ENCODE results near the gene CEP152. TPM values are rescaled to one million over a fixed set of nuclear protein-coding genes. Genes with fewer than 3 reads are reported as not detected.

Gene CEP152
- total and polyA plus RNA-seq, 2 of the 13 experiments (the other 11 are each of a cell fraction or from before 2014, with no cell fraction given): 1.3 to 14.7 TPM

- TF ChIP-seq GPN1 (CRISPR knock-in tag; IDR thresholded peaks at IDR 0.05; ENCODE audit: borderline replicate concordance) (no peak), STAT6 (CRISPR knock-in tag; IDR thresholded peaks at IDR 0.05; ENCODE audit: borderline replicate concordance) (no peak), ZNF629 (CRISPR knock-in tag; conservative IDR thresholded peaks at IDR 0.05) (no peak), SOX13 (IDR thresholded peaks at IDR 0.05) (no peak), SOX13 (CRISPR knock-in tag; conservative IDR thresholded peaks at IDR 0.05 in 1 of 2, IDR thresholded peaks at IDR 0.05 in 1 of 2) (peak in 1 of 2 experiments; percentile 59; a peak in 1 of 4 replicates), SOX6 (IDR thresholded peaks at IDR 0.05) (no peak), SOX6 (CRISPR knock-in tag; IDR thresholded peaks at IDR 0.05) (peak; percentile 17; the same call in 1 of the 2 replicates), BCL6 (CRISPR knock-in tag; IDR thresholded peaks at IDR 0.05) (peak; percentile 21; the same call in 1 of the 2 replicates), ZNF562 (CRISPR knock-in tag; IDR thresholded peaks at IDR 0.05; ENCODE audit: borderline replicate concordance) (no peak), AGO1 (IDR thresholded peaks at IDR 0.05; ENCODE audit: low read depth, low read length, poor library complexity, severe bottlenecking) (no peak), ZNF513 (CRISPR knock-in tag; conservative IDR thresholded peaks at IDR 0.05) (no peak), ZBTB20 (CRISPR knock-in tag; IDR thresholded peaks at IDR 0.05; ENCODE audit: borderline replicate concordance, low read depth) (peak; percentile 85; the same call in 1 of the 2 replicates), HNF4G (IDR thresholded peaks at IDR 0.05; ENCODE audit: borderline replicate concordance, low read depth, low read length) (peak; percentile 79), HNF4G (CRISPR knock-in tag; IDR thresholded peaks at IDR 0.05; ENCODE audit: borderline replicate concordance, low read depth) (no peak), ZNF138 (CRISPR knock-in tag; IDR thresholded peaks at IDR 0.05; ENCODE audit: low read depth) (no peak), SYNCRIP (IDR thresholded peaks at IDR 0.05; ENCODE audit: insufficient read depth, low read depth, low read length) (no peak), ZNF331 (CRISPR knock-in tag; IDR thresholded peaks at IDR 0.05) (no peak), POGZ (CRISPR knock-in tag; IDR thresholded peaks at IDR 0.05) (0 out of 2 replicates have a peak, but pooled peaks have one; percentile 4), FOXA3 (CRISPR knock-in tag; IDR thresholded peaks at IDR 0.05) (peak; percentile 38; the same call in 1 of the 2 replicates), HNRNPH1 (optimal IDR thresholded peaks at IDR 0.05; ENCODE audit: low read depth, low read length) (no peak), U2AF2 (IDR thresholded peaks at IDR 0.05; ENCODE audit: low read depth, low read length) (no peak), SMC3 (IDR thresholded peaks at IDR 0.05; ENCODE audit: low read length) (no peak), CEBPG (CRISPR knock-in tag; IDR thresholded peaks at IDR 0.05) (peak; percentile 91), CAMTA2 (CRISPR knock-in tag; IDR thresholded peaks at IDR 0.05; ENCODE audit: borderline replicate concordance) (no peak), ZNF18 (CRISPR knock-in tag; IDR thresholded peaks at IDR 0.05; ENCODE audit: insufficient replicate concordance) (no peak), CREM (IDR thresholded peaks at IDR 0.05) (0 out of 2 replicates have a peak, but pooled peaks have one; percentile 16), CREM (CRISPR knock-in tag; IDR thresholded peaks at IDR 0.05) (no peak), ZNF20 (CRISPR knock-in tag; IDR thresholded peaks at IDR 0.05) (no peak)
These were observed 10.6 kb downstream of the CEP152 start (continued) for GRCh38 chr15:48800245-48800644.
